Large intestine (tissue), 3 donors: ENCODE measurements around the gene LMOD3. TPM values are rescaled to one million over a fixed set of nuclear protein-coding genes. Genes with fewer than 3 reads are reported as not detected.

Experiments used
- DNase-seq, 2 donors: peaks; one replicate each; pipeline versions ENCODE4 v3.0.0 to v3.0.0-alpha.2; 2013
- H3K27ac ChIP-seq: one replicate; pipeline ENCODE4 v1.5.1; 2013; ENCODE audit warnings: low read length
- H3K27me3 ChIP-seq: 2 replicates; pipeline ENCODE4 v1.6.1; 2013; ENCODE audit warnings: low read length; ENCODE audit not compliant: control insufficient read depth, insufficient read depth
- H3K36me3 ChIP-seq: 2 replicates; pipeline ENCODE4 v1.6.1; 2013; ENCODE audit warnings: low read length; ENCODE audit not compliant: control insufficient read depth, insufficient read depth
- H3K4me1 ChIP-seq: one replicate; pipeline ENCODE4 v1.6.1; 2013; ENCODE audit warnings: low read length; ENCODE audit not compliant: control insufficient read depth, insufficient read depth
- H3K4me3 ChIP-seq: one replicate; pipeline ENCODE4 v1.5.1; 2013; ENCODE audit warnings: low read length
- H3K9me3 ChIP-seq: one replicate; pipeline ENCODE4 v1.6.1; 2013; ENCODE audit warnings: mild to moderate bottlenecking, low read depth, low read length, moderate library complexity; ENCODE audit not compliant: control insufficient read depth
- WGBS: methylation state at CpG from one replicate; pipeline ENCODE4 v1.1.5; 2013; ENCODE audit warnings: low lambda C conversion rate; ENCODE audit not compliant: insufficient coverage; 5-methylcytosine and 5-hydroxymethylcytosine counted together
- polyA plus RNA-seq: library from polyadenylated mRNA; unstranded; fragments of 120-200 nt; gene quantifications from one replicate; pipeline ENCODE4 v1.2.1, GENCODE V29; 2013

LMOD3 gene
- polyA plus RNA-seq, 1 donor: 0.18 TPM

GRCh38 chr3:69063636-69064035 is 58.8 kb downstream of the LMOD3 start:
- H3K27ac ChIP-seq: no peak overlapping the region
- peaks cover 54% of the 10 kb centered on the region for H3K36me3 ChIP-seq
- no peak for DNase-seq
- no peaks in the 10 kb centered on the region for H3K4me1 ChIP-seq
- H3K9me3 ChIP-seq: no peaks in the 10 kb centered on the region
- WGBS: 100% methylated on average over 1 of the region's 2 CpGs
- no peak overlapping the region for H3K4me3 ChIP-seq
- H3K27me3 ChIP-seq: no peaks in the 10 kb centered on the region

- H3K4me1 ChIP-seq: no peaks in the 10 kb centered on the region
- DNase-seq: no peak
- H3K4me3 ChIP-seq: no peak overlapping the region
- H3K27me3 ChIP-seq: no peaks in the 10 kb centered on the region
- H3K27ac ChIP-seq: no peak overlapping the region
- no peaks in the 10 kb centered on the region for H3K9me3 ChIP-seq
- H3K36me3 ChIP-seq: peaks cover 53% of the 10 kb centered on the region
Measured at GRCh38 chr3:69059688-69060087, 62.7 kb downstream of the LMOD3 start.

- H3K27me3 ChIP-seq: no peaks in the 10 kb centered on the region
- no peak overlapping the region for H3K4me3 ChIP-seq
- no peak for DNase-seq
- WGBS: 90% methylated on average over 2 of the region's 2 CpGs
- no peak overlapping the region for H3K27ac ChIP-seq
- peaks cover 57% of the 10 kb centered on the region for H3K36me3 ChIP-seq
- no peaks in the 10 kb centered on the region for H3K4me1 ChIP-seq
- H3K9me3 ChIP-seq: no peaks in the 10 kb centered on the region
Measured at GRCh38 chr3:69058947-69059224, 63.5 kb downstream of the LMOD3 start.

- H3K36me3 ChIP-seq: peaks cover 52% of the 10 kb centered on the region
- no peaks in the 10 kb centered on the region for H3K9me3 ChIP-seq
- DNase-seq: no peak
- H3K27me3 ChIP-seq: no peaks in the 10 kb centered on the region
- no peaks in the 10 kb centered on the region for H3K4me1 ChIP-seq
- no peak overlapping the region for H3K4me3 ChIP-seq
- 90% methylated on average over 1 of the region's 3 CpGs for WGBS
- no peak overlapping the region for H3K27ac ChIP-seq
Measured at GRCh38 chr3:69058180-69058946, 64.0 kb downstream of the LMOD3 start.

Other genes with a start within 250 kb of the LMOD3 start
- 0.40 TPM for gene TAFA4, start 190.0 kb downstream of the LMOD3 start, polyA plus RNA-seq
- gene EOGT, start 108.9 kb downstream of the LMOD3 start, polyA plus RNA-seq: 12.2 TPM
- 43.3 TPM for gene TMF1, start 70.3 kb downstream of the LMOD3 start, polyA plus RNA-seq
- gene UBA3, start 42.2 kb downstream of the LMOD3 start, polyA plus RNA-seq: 53.6 TPM
- gene ARL6IP5, start 37.7 kb downstream of the LMOD3 start, polyA plus RNA-seq: 67.3 TPM